ENCODE data around the gene PXDC1.

GRCh38 chr6:3750317-3751076 lies 1.0 kb downstream of the PXDC1 start:
- TF ChIP-seq MYC (IDR thresholded peaks at IDR 0.05; ENCODE audit: low read depth, low read length), result no peak
- no peak for TF ChIP-seq CTCF (IDR thresholded peaks at IDR 0.05; ENCODE audit: low read depth, low read length)
- no peak for TF ChIP-seq POLR2A (IDR thresholded peaks at IDR 0.05; ENCODE audit: extremely low read depth, insufficient read length)

All from NB4 (cell line).